ENCODE results near the gene ADGRL2.

DNA sequence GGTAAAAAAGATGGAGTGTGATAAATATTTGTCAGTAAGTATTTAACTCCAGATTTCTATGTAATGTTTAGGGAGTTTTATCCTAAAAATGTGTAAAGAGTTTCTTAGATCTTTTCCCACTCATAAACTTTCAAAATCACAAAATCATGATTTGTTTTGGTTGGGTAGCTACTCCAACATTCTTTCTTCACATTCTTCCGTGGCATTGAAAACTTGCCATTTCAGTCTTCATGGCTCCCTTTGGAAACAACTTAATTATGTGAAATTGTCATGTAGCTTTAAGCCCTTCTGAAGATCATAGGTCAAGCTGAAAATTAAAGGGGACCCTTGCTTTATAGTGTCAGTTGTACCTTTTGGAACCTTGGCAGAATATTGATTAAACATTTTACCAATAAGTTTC is 73.2 kb downstream of the ADGRL2 start:
- TF ChIP-seq, protein P1, sequence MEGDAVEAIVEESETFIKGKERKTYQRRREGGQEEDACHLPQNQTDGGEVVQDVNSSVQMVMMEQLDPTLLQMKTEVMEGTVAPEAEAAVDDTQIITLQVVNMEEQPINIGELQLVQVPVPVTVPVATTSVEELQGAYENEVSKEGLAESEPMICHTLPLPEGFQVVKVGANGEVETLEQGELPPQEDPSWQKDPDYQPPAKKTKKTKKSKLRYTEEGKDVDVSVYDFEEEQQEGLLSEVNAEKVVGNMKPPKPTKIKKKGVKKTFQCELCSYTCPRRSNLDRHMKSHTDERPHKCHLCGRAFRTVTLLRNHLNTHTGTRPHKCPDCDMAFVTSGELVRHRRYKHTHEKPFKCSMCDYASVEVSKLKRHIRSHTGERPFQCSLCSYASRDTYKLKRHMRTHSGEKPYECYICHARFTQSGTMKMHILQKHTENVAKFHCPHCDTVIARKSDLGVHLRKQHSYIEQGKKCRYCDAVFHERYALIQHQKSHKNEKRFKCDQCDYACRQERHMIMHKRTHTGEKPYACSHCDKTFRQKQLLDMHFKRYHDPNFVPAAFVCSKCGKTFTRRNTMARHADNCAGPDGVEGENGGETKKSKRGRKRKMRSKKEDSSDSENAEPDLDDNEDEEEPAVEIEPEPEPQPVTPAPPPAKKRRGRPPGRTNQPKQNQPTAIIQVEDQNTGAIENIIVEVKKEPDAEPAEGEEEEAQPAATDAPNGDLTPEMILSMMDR (IDR thresholded peaks at IDR 0.05; ENCODE audit: borderline replicate concordance, extremely low read depth, low read length, poor library complexity, severe bottlenecking): no peak
- TF ChIP-seq EZH2 (IDR thresholded peaks at IDR 0.05; ENCODE audit: borderline replicate concordance, low read depth, low read length, severe bottlenecking): no peak

Measured in DND-41 (cell line).